GM19397 (cell line): Measurements from ENCODE around the gene FBLN2.
A peak's percentile ranks its signal among the peaks of the same experiment; 100 is the strongest.

ENCODE experiments used
- ATAC-seq: cut with Tn5 transposase; IDR thresholded peaks from one replicate; pipeline ENCODE4 v1.9.1; 2021; ENCODE audit warnings: mild to moderate bottlenecking, moderate library complexity; ENCODE audit not compliant: unreplicated experiment

FBLN2 gene

GRCh38 chr3:13636874-13637273 is 87.9 kb downstream of the FBLN2 start:
- ATAC-seq: no peak

GRCh38 chr3:13637311-13637891 is 88.5 kb downstream of the FBLN2 start:
- ATAC-seq: no peak

DNA sequence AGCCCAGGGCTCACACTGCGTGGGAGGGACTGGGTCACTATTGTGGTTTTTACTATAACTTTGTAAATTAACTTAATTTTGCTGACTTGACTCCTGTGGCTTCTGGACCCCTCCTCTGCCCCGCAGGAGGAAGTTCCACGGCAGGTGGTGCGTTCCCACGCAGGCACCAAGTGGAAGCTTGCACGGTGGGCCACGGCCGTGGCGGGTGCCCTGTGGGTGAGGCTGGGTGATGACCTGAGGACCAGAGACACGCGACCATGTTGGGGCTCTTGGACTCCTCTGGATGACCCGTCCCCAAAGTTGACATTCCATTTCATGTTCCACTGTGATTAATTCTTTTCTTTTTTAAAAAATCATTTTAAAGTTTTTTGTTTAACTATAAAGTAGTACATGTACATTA is 89.0 kb downstream of the FBLN2 start:
- ATAC-seq: no peak

GRCh38 chr3:13638927-13639326 is 90.0 kb downstream of the FBLN2 start:
- no peak for ATAC-seq

DNA sequence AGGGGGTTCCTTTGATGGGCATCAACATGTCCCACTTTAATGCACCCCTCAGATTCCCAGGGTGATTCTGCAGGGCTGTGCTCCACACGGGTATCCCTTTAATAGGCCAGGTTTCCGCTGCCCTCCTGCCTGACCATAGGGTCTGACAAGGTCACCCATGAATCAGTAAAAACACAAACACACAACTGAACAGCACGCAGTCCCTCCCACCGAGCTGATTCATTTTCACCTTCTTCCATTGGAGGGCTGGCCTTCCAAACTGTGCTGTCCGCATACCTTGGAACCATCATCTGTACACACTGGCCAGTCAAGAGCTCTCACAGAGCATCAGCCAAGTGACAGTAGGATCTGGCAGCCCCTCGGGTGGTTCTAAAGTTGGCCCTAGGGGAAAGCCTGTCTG is 93.7 kb downstream of the FBLN2 start:
- no peak for ATAC-seq

DNA sequence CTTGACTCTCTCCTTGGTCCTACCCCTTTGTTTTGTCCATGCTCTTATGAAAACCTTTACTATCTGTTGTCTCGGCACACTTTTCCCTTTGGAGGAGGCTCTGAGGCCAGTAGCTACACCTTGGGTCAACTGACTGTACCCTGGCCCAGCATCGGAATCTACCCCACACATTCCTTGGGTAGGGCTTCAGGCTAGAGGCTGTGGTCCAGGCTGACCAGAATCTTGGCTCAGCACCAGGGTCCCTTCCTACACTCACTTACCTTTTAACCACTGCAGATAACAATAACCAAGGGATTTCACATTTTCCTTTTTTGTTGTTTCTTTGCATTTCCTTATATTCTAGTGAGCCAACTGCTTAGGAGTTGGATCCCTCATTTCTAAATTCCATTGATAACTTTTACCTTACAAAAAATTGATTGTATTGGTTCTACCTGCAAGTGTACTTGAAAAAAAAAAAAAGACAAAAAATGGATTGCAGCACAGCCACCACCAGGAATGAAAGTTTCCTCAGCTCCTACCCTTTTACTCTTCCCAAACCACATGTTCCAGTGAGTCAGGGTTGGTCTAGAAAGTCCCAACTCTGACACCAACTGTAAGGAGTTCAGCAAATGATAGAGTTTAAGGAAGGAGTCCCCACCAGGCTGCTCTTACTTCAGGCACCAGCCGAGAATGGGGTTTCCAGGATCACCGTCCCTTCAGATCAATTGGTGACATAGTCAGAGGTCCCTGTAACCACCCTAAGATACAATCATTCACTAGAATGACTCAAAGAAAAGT is 95.6 kb downstream of the FBLN2 start:
- no peak for ATAC-seq

- ATAC-seq: no peak
Observed at GRCh38 chr3:13645801-13646637, 97.1 kb downstream of the FBLN2 start.

- no peak for ATAC-seq
Observed at GRCh38 chr3:13647298-13648059, 98.6 kb downstream of the FBLN2 start.

GRCh38 chr3:13648060-13649001 is 99.4 kb downstream of the FBLN2 start:
- no peak for ATAC-seq

DNA sequence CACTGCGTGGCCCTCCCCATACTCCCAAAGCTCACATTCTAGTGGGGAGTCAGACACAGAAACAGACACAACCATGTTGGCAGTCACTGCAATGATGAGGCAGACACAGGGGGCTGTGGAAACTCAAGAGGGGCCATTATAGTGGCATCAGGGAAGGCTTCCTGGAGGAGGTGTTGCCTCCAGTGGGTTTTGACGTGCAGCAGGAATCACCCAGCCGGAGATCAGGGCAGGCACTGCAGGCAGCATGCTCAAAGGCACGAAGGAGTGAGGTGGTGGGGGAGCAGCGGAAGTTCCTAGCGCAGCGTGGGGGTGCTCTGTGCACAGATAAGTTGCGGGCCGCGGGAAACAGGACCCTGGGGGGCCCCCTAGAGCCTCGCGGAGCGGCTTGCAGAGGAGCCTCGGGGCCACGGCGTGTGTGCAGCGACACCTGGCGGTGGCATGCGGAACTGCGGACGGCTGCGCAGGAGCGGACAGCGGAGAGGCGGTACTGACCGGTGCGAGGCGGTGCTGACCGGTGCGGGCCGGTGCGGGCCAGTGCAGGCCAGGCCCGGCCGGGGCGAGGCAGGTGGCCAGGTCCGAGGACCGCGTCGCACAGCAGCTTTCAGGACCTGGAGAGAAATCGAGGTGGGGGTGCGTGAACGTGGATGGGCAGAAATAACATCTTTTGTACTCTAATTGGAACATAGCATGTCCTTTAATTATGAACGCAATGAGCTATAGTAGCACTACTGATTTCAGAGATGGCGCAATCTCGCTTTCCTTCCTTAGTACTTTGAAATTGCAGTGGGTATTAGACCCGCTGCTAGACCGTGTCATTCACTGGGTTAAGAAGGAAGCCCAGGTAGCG is 101.5 kb downstream of the FBLN2 start:
- ATAC-seq: peak; percentile 60

- ATAC-seq: no peak
Observed at GRCh38 chr3:13651057-13651400, 102.1 kb downstream of the FBLN2 start.

DNA sequence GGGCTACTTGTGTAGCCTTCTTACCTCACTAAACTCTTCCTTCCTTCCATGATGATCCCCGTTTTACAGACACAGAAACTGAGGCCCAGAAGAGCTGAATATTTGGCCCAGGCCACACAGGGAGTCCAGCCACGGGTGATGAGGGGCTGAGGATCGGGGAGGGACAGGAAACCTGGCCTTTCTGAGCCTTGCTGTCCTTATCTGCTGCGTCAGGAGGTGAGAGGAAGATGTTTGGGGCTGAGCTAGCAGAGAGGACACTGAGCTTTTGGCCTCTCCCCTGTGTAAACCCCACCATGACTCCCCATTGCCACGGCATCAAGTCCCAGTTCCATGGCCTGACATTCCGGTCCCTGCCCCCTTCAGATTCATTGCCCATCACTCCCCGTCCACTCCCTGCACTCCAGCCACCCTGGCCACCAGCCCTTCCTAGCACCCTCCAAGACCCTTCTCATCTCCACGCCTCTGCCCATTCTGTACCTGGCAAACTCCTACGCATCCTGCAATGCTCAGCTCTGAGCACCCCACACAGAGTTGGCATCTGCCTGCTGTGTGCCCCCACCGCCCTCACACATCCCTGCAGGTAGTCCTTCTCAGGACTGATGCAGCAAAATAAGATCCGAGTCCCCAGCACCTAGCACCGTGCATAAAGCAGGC is 103.0 kb downstream of the FBLN2 start:
- ATAC-seq: no peak

DNA sequence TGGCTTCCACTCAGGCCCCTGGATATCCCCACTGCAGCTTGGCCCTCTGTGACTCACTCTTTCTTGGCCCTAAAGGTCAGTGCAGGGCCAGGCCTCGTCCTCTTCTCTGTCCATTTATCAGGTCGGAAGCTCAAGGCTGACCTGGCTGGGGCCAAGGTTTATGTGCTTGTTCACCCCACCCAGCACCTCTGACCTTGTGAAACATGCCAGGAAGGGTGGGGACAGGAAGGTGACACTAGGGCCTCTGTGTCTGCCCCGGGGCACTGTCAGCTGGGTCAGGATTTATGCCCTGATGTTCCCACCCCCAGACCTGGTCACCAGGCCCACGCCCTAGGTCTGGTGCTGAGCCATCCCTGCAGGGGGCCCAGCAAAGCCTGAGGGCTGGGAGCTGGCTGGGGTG is 103.8 kb downstream of the FBLN2 start:
- no peak for ATAC-seq

DNA sequence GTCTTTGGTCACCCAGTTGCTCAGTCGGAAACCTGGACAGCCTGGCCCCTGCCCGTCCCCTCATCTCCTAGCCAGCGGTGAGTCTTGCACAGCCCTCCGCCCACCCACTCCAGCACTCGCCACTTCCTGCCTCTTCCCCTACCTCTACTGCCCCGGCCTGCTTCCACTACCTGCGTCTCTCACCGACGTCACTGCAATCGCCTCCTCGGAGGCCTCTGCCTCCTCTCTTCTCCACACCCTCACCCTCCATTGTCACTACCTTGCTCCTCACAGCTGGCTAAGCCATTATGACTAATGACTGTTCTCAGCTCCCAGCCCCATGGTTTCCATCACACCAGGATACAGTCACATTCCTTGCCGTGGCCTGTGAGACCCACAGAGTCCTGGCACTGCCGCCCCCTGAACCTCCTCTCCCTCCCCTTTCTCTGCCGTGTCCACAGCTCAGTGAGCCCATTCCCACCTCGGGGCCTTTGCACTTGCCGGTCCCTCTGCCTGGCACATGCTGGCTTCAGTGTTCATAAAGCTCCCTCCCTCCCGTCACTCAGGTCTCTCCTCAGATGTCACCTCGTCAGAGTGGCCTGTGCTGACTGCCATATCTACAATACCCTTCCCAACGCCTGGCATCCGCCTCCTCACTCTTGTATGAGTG is 104.8 kb downstream of the FBLN2 start:
- ATAC-seq: no peak

- no peak for ATAC-seq
Observed at GRCh38 chr3:13654330-13655060, 105.6 kb downstream of the FBLN2 start.

GRCh38 chr3:13655061-13655913 is 106.4 kb downstream of the FBLN2 start:
- no peak for ATAC-seq
